Naive thymus-derived CD8-positive, alpha-beta T cell (primary cell): ENCODE measurements around the gene LCK. TPM values are rescaled to one million over a fixed set of nuclear protein-coding genes. Genes with fewer than 3 reads are reported as not detected.

Source experiments
- ATAC-seq, 2 donors: fragments of 150-1000 bp; cut with Tn5 transposase in 1 of 2; sonication (Bioruptor Pico), chemical (Tn5 transposase) in 1 of 2; 1 replicate in 1 of 2; 2 replicates in 1 of 2; pipeline ENCODE4 v1.10.0; 2021; ENCODE audit warnings: mild to moderate bottlenecking in 2 of 2, moderate library complexity in 2 of 2
- POLR2A ChIA-PET: fragments of 350-600 bp; sonication (Branson Sonifier 250); formaldehyde crosslinking; loops from one replicate; lab custom pipeline; 2021; ENCODE audit warnings: antibody characterized with exemption; lab: Charles Lee
- DNase-seq, 10 donors: peaks; one replicate each; pipeline versions ENCODE4 v3.0.0 to v3.0.0-alpha.2; 2020 to 2022
- H3K27ac Mint-ChIP-seq, 10 donors: one replicate each; pipeline ENCODE4 v1.8.0; 2020 to 2022; ENCODE audit warnings: mild to moderate bottlenecking in 10 of 10, mixed read lengths in 10 of 10, moderate library complexity in 4 of 10, inconsistent platforms in 1 of 10
- H3K27me3 Mint-ChIP-seq, 5 donors: one replicate each; pipeline ENCODE4 v1.8.0; 2021 to 2022; ENCODE audit warnings: mixed read lengths in 5 of 5
- H3K36me3 Mint-ChIP-seq, 3 donors: one replicate each; pipeline ENCODE4 v1.8.0; 2020 to 2022; ENCODE audit warnings: mixed read lengths in 3 of 3, mild to moderate bottlenecking in 2 of 3, inconsistent platforms in 1 of 3
- H3K4me1 Mint-ChIP-seq, 4 donors: one replicate each; pipeline ENCODE4 v1.8.0; 2021 to 2022; ENCODE audit warnings: mixed read lengths in 4 of 4
- H3K4me3 Mint-ChIP-seq, 10 donors: one replicate each; pipeline ENCODE4 v1.8.0; 2020 to 2022; ENCODE audit warnings: mild to moderate bottlenecking in 10 of 10, mixed read lengths in 10 of 10, moderate library complexity in 6 of 10, inconsistent platforms in 1 of 10
- H3K9me3 Mint-ChIP-seq, 9 donors: one replicate each; pipeline ENCODE4 v1.8.0; 2020 to 2022; ENCODE audit warnings: mixed read lengths in 9 of 9, mild to moderate bottlenecking in 3 of 9, inconsistent platforms in 1 of 9, moderate library complexity in 1 of 9
- polyA plus RNA-seq, 3 donors: library from polyadenylated mRNA; unstranded; fragments of 300-500 nt; fragmentation: Illumina TruSeq; gene quantifications; one replicate each; pipeline ENCODE4 v1.2.3, GENCODE V29; 2021
- total RNA-seq, 8 experiments: library from RNA in 2 of 8; stranded (reverse) in 2 of 8; gene quantifications; one replicate each; pipeline ENCODE4 v1.2.3 and lab custom pipeline; 2021 to 2026

LCK gene
- total and polyA plus RNA-seq, 5 experiments from 2014 or later = 509 to 1,069 (median 876) TPM

GRCh38 chr1:32329931-32330466 lies 78.9 kb downstream of the LCK start:
- H3K36me3 Mint-ChIP-seq = peaks cover 0 to 82% (median 14%) of the 10 kb centered on the region in 3 donors
- peaks cover 18 to 24% (median 20%) of the 10 kb centered on the region in 4 donors for H3K4me1 Mint-ChIP-seq
- no peaks in the 10 kb centered on the region for H3K9me3 Mint-ChIP-seq
- H3K4me3 Mint-ChIP-seq = no peak overlapping the region
- ATAC-seq (no peak), DNase-seq (no peak)
- POLR2A ChIA-PET = interaction anchor here (0.8 to 1.4 kb wide), 2 partner anchors 16 to 64 kb away, joined by 3 to 4 read pairs; partner anchors contain the start of gene BSDC1
- no peaks in the 10 kb centered on the region for H3K27me3 Mint-ChIP-seq
- peak overlapping the region in 7 of 10 donors; percentile 9 to 83 (median 37) for H3K27ac Mint-ChIP-seq

GRCh38 chr1:32330558-32331151 lies 79.6 kb downstream of the LCK start:
- DNase-seq = no peak
- Mint-ChIP-seq H3K9me3 (no peaks in the 10 kb centered on the region), H3K27ac (peak overlapping the region in 7 of 10 donors; percentile 22 to 75 (median 44)), H3K4me3 (no peak overlapping the region), H3K36me3 (peaks cover 0 to 76% (median 14%) of the 10 kb centered on the region in 3 donors), H3K4me1 (peaks cover 18 to 24% (median 19%) of the 10 kb centered on the region in 4 donors), H3K27me3 (no peaks in the 10 kb centered on the region)
- no peak for ATAC-seq
- POLR2A ChIA-PET = interaction anchor here (0.8 to 1.4 kb wide), 5 partner anchors 10 to 63 kb away, joined by 3 to 4 read pairs (median 3); partner anchors contain the start of gene BSDC1

DNA sequence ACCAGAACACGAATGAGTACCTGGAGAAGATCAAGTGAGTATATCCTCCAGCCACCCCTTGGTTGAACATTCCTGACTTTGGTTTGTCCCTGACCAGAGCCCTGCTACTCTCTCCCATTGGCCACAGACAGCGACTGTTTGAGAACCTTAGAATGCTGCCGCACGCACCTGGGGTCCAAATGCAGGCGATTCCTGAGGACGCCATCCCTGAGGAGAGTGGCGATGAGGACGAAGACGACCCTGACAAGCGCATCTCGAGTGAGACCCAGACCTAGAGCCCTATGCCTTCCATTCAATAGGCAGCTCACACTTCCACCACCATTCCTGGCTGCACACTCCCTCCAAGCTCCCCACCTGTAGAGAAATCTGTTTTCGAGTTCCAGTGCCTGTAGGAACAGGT lies 80.5 kb downstream of the LCK start:
- Mint-ChIP-seq H3K9me3 (no peaks in the 10 kb centered on the region), H3K4me1 (peaks cover 18 to 24% (median 19%) of the 10 kb centered on the region in 4 donors), H3K4me3 (no peak overlapping the region), H3K36me3 (peaks cover 0 to 69% (median 14%) of the 10 kb centered on the region in 3 donors), H3K27me3 (no peaks in the 10 kb centered on the region), H3K27ac (peak overlapping the region in 6 of 10 donors; percentile 16 to 71 (median 40))
- POLR2A ChIA-PET = interaction anchor here (0.6 to 1.5 kb wide), 8 partner anchors 9 to 91 kb away, joined by 3 to 4 read pairs (median 4); partner anchors contain the start of gene BSDC1
- ATAC-seq = no peak
- DNase-seq = no peak

DNA sequence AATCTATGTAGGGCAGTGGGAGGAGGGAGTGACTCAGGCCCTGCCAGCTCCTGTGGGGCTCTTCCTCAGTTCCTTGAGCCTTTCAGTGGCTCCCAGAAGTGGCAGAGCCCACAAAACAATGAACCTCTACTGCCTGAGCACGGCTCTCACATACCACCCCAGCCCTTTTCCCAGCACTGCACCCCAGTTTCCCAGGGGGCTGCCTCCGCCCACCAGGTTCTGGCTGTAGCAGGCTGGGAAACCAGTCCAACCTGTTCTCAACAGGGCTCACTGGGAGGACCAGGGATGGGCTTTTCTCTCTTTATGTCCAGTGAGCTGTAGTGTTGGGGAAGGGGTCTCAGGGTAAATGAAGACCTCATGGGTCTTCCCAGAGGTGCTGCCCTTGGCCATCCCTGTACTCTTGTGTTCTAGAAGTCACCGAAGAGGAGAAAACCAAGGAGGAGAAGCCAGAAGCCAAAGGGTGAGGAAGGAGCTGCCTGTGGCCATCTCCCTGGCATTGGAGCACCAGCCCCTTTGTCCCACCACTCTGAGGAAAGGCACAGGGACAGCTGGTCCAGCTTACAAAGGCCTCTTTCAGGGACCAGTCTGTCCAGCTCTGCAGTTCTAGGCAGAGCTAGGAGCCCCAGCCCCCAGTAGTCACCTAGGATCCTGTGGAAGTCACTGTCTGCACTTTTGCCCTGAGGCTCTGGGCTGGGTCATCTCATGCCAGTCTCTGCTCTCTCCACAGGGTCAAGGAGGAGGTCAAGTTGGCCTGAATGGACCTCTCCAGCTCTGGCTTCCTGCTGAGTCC lies 81.4 kb downstream of the LCK start:
- POLR2A ChIA-PET = interaction anchor here (0.5 to 1.5 kb wide), 10 partner anchors 8 to 144 kb away, joined by 3 to 6 read pairs (median 3); no protein-coding TSS in a partner anchor
- DNase-seq (no peak), ATAC-seq (no peak)
- Mint-ChIP-seq H3K27me3 (no peaks in the 10 kb centered on the region), H3K4me1 (peaks cover 21 to 32% (median 28%) of the 10 kb centered on the region in 4 donors), H3K4me3 (no peak overlapping the region), H3K36me3 (peaks cover 0 to 61% (median 14%) of the 10 kb centered on the region in 3 donors), H3K9me3 (no peaks in the 10 kb centered on the region), H3K27ac (peak overlapping the region in 4 of 10 donors; percentile 24 to 71 (median 36))

GRCh38 chr1:32333251-32333963 lies 82.3 kb downstream of the LCK start:
- POLR2A ChIA-PET = interaction anchor here (0.7 to 1.5 kb wide), 8 partner anchors 9 to 93 kb away, joined by 3 to 6 read pairs (median 4); no protein-coding TSS in a partner anchor
- H3K27me3 Mint-ChIP-seq = no peaks in the 10 kb centered on the region
- peak overlapping the region in 8 of 10 donors; percentile 59 to 80 (median 72) for H3K4me3 Mint-ChIP-seq
- peaks cover 27 to 38% (median 36%) of the 10 kb centered on the region in 4 donors for H3K4me1 Mint-ChIP-seq
- DNase-seq (no peak), ATAC-seq (no peak)
- peaks cover 0 to 52% (median 8%) of the 10 kb centered on the region in 3 donors for H3K36me3 Mint-ChIP-seq
- H3K27ac Mint-ChIP-seq = peak overlapping the region; percentile 34 to 90 (median 70)
- no peaks in the 10 kb centered on the region for H3K9me3 Mint-ChIP-seq

GRCh38 chr1:32334274-32334861 lies 83.3 kb downstream of the LCK start:
- H3K4me1 Mint-ChIP-seq = peaks cover 29 to 46% (median 37%) of the 10 kb centered on the region in 4 donors
- H3K27ac Mint-ChIP-seq = peak overlapping the region; percentile 65 to 93 (median 88)
- no peaks in the 10 kb centered on the region for H3K27me3 Mint-ChIP-seq
- H3K36me3 Mint-ChIP-seq = peaks cover 0 to 43% (median 8%) of the 10 kb centered on the region in 3 donors
- DNase-seq = no peak
- ATAC-seq = no peak
- H3K9me3 Mint-ChIP-seq = no peaks in the 10 kb centered on the region
- peak overlapping the region; percentile 80 to 93 (median 87) for H3K4me3 Mint-ChIP-seq
- POLR2A ChIA-PET = interaction anchor here (0.5 to 6.7 kb wide), 5 partner anchors 12 to 48 kb away, joined by 3 to 147 read pairs (median 3); no protein-coding TSS in a partner anchor

GRCh38 chr1:32334864-32335534 lies 83.9 kb downstream of the LCK start:
- DNase-seq (peak; percentile 60 to 81 (median 72)), ATAC-seq (peak; percentile 66 to 72)
- Mint-ChIP-seq H3K9me3 (no peaks in the 10 kb centered on the region), H3K27me3 (no peaks in the 10 kb centered on the region), H3K27ac (peak overlapping the region in 9 of 10 donors; percentile 69 to 91 (median 88)), H3K4me1 (peaks cover 30 to 52% (median 37%) of the 10 kb centered on the region in 4 donors), H3K36me3 (peaks cover 0 to 36% (median 8%) of the 10 kb centered on the region in 3 donors), H3K4me3 (peak overlapping the region; percentile 80 to 93 (median 87))
- POLR2A ChIA-PET = interaction anchor here (0.5 to 6.7 kb wide), 29 partner anchors 13 to 274 kb away, joined by 3 to 147 read pairs (median 6); partner anchors contain the start of genes BSDC1, EIF3I, FAM167B and FAM229A

DNA sequence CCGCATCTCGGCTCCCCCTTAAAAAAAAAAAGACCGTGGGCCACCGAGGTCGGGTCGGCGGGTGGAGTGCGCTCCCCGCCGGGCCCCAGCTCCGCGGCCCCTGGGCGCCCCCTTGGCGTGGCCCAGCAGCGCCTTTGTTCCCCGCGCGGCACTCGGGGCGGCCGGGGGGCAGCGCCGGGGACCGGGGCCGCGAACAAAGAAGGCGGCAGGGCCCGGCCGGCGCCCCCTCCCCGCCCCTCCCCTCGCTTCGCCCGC lies 84.4 kb downstream of the LCK start:
- Mint-ChIP-seq H3K27ac (peak overlapping the region in 1 of 10 donors; percentile 67), H3K9me3 (no peaks in the 10 kb centered on the region), H3K4me1 (peaks cover 30 to 53% (median 36%) of the 10 kb centered on the region in 4 donors), H3K36me3 (peaks cover 0 to 32% (median 6%) of the 10 kb centered on the region in 3 donors), H3K4me3 (peak overlapping the region in 8 of 10 donors; percentile 39 to 93 (median 86)), H3K27me3 (no peaks in the 10 kb centered on the region)
- DNase-seq (no peak), ATAC-seq (peak; percentile 28 to 38)
- POLR2A ChIA-PET = interaction anchor here (0.5 to 6.7 kb wide), 38 partner anchors 13 to 274 kb away, joined by 3 to 147 read pairs (median 5); partner anchors contain the start of genes BSDC1, EIF3I, FAM167B and FAM229A
